Astrocyte (in vitro differentiated cells and primary cell): ENCODE results near the gene IQCK.

Source experiments
- CTCF ChIP-seq: IDR thresholded peaks from 2 replicates; pipeline ENCODE4 v1.5.1; 2011; ENCODE audit warnings: low read depth, mild to moderate bottlenecking, inconsistent platforms, low read length, moderate library complexity; ENCODE audit not compliant: insufficient read depth
- EZH2 ChIP-seq: IDR thresholded peaks from 2 replicates; pipeline ENCODE4 v1.6.1; 2012; ENCODE audit warnings: mild to moderate bottlenecking, low read length, inconsistent platforms; ENCODE audit not compliant: insufficient read depth

GRCh38 chr16:19769239-19769638 is 51.2 kb downstream of the IQCK start:
- TF ChIP-seq CTCF (no peak), EZH2 (no peak)
